ENCODE data around the gene FAM20C.
"Not testable (repeated sequence)": the region's sequence is repeated elsewhere in the genome, so short reads cannot be mapped to it uniquely, and the experiment has no call there.

DNA sequence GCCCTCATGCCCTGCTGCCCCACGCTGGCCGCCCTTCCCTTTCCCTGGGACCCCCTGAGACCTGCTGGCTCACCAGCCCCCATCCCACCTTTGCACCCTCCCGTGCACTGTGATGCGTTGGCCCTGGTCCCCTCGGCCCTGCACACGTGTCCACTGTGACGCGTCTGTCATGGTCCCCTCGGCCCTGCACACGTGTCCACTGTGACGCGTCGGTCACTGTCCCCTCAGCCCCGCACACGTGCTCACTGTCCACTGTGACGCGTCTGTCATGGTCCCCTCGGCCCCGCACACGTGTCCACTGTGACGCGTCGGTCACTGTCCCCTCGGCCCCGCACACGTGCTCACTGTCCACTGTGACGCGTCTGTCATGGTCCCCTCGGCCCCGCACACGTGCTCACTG, 14.0 kb downstream of the FAM20C start:
- TF ChIP-seq, protein P1, sequence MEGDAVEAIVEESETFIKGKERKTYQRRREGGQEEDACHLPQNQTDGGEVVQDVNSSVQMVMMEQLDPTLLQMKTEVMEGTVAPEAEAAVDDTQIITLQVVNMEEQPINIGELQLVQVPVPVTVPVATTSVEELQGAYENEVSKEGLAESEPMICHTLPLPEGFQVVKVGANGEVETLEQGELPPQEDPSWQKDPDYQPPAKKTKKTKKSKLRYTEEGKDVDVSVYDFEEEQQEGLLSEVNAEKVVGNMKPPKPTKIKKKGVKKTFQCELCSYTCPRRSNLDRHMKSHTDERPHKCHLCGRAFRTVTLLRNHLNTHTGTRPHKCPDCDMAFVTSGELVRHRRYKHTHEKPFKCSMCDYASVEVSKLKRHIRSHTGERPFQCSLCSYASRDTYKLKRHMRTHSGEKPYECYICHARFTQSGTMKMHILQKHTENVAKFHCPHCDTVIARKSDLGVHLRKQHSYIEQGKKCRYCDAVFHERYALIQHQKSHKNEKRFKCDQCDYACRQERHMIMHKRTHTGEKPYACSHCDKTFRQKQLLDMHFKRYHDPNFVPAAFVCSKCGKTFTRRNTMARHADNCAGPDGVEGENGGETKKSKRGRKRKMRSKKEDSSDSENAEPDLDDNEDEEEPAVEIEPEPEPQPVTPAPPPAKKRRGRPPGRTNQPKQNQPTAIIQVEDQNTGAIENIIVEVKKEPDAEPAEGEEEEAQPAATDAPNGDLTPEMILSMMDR (tag by site-specific recombination; IDR thresholded peaks at IDR 0.05): not testable (repeated sequence)
- TF ChIP-seq, protein P2, sequence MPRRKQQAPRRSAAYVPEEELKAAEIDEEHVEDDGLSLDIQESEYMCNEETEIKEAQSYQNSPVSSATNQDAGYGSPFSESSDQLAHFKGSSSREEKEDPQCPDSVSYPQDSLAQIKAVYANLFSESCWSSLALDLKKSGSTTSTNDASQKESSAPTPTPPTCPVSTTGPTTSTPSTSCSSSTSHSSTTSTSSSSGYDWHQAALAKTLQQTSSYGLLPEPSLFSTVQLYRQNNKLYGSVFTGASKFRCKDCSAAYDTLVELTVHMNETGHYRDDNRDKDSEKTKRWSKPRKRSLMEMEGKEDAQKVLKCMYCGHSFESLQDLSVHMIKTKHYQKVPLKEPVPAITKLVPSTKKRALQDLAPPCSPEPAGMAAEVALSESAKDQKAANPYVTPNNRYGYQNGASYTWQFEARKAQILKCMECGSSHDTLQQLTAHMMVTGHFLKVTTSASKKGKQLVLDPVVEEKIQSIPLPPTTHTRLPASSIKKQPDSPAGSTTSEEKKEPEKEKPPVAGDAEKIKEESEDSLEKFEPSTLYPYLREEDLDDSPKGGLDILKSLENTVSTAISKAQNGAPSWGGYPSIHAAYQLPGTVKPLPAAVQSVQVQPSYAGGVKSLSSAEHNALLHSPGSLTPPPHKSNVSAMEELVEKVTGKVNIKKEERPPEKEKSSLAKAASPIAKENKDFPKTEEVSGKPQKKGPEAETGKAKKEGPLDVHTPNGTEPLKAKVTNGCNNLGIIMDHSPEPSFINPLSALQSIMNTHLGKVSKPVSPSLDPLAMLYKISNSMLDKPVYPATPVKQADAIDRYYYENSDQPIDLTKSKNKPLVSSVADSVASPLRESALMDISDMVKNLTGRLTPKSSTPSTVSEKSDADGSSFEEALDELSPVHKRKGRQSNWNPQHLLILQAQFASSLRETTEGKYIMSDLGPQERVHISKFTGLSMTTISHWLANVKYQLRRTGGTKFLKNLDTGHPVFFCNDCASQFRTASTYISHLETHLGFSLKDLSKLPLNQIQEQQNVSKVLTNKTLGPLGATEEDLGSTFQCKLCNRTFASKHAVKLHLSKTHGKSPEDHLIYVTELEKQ (tag by site-specific recombination; IDR thresholded peaks at IDR 0.05; ENCODE audit: borderline replicate concordance): not testable (repeated sequence)
- TF ChIP-seq ZNF155 (tag by site-specific recombination; IDR thresholded peaks at IDR 0.05); SP2 (tag by site-specific recombination; IDR thresholded peaks at IDR 0.05); BCL11A (tag by site-specific recombination; IDR thresholded peaks at IDR 0.05; ENCODE audit: low read depth); ZNF138 (tag by site-specific recombination; IDR thresholded peaks at IDR 0.05; ENCODE audit: borderline replicate concordance); ZNF366 (tag by site-specific recombination; conservative IDR thresholded peaks at IDR 0.05); ZNF302 (tag by site-specific recombination; IDR thresholded peaks at IDR 0.05; ENCODE audit: low read depth); ZNF24 (tag by site-specific recombination; IDR thresholded peaks at IDR 0.05); ZNF157 (tag by site-specific recombination; IDR thresholded peaks at IDR 0.05); ZXDB (tag by site-specific recombination; IDR thresholded peaks at IDR 0.05): not testable (repeated sequence)
- TF ChIP-seq, protein P3, sequence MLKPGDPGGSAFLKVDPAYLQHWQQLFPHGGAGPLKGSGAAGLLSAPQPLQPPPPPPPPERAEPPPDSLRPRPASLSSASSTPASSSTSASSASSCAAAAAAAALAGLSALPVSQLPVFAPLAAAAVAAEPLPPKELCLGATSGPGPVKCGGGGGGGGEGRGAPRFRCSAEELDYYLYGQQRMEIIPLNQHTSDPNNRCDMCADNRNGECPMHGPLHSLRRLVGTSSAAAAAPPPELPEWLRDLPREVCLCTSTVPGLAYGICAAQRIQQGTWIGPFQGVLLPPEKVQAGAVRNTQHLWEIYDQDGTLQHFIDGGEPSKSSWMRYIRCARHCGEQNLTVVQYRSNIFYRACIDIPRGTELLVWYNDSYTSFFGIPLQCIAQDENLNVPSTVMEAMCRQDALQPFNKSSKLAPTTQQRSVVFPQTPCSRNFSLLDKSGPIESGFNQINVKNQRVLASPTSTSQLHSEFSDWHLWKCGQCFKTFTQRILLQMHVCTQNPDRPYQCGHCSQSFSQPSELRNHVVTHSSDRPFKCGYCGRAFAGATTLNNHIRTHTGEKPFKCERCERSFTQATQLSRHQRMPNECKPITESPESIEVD (tag by site-specific recombination; IDR thresholded peaks at IDR 0.05): not testable (repeated sequence)
